GM12864 (cell line): ENCODE measurements around the gene BCAS4.

Experiments
- DNase-seq: peaks from one replicate; pipeline ENCODE4 v3.0.0-alpha.2; 2011; ENCODE audit warnings: low read depth
- H3K4me3 ChIP-seq: 2 replicates; pipeline ENCODE4 v1.5.1; 2011; ENCODE audit warnings: mild to moderate bottlenecking, low read depth, low read length, control low read depth
- CTCF ChIP-seq: IDR thresholded peaks from 2 replicates; pipeline ENCODE4 v1.5.1; 2011; ENCODE audit warnings: low read depth, mild to moderate bottlenecking, moderate library complexity, low read length, control low read depth, inconsistent platforms; ENCODE audit errors: missing control alignments

Gene BCAS4

GRCh38 chr20:50859161-50859560 is 64.3 kb downstream of the BCAS4 start:
- no peak for TF ChIP-seq CTCF
- H3K4me3 ChIP-seq = no peak overlapping the region
- no peak for DNase-seq

GRCh38 chr20:50861012-50861411 is 66.2 kb downstream of the BCAS4 start:
- DNase-seq = no peak
- no peak for TF ChIP-seq CTCF
- no peak overlapping the region for H3K4me3 ChIP-seq

GRCh38 chr20:50862546-50862945 is 67.7 kb downstream of the BCAS4 start:
- DNase-seq = no peak
- TF ChIP-seq CTCF = no peak
- H3K4me3 ChIP-seq = no peak overlapping the region

- no peak for TF ChIP-seq CTCF
- H3K4me3 ChIP-seq = no peak overlapping the region
- no peak for DNase-seq
These were observed 70.3 kb downstream of the BCAS4 start for GRCh38 chr20:50865114-50865513.

GRCh38 chr20:50865591-50865990 is 70.7 kb downstream of the BCAS4 start:
- no peak overlapping the region for H3K4me3 ChIP-seq
- TF ChIP-seq CTCF = no peak
- no peak for DNase-seq

- DNase-seq = no peak
- H3K4me3 ChIP-seq = no peak overlapping the region
- TF ChIP-seq CTCF = no peak
These were observed 71.3 kb downstream of the BCAS4 start for GRCh38 chr20:50866036-50866685.

- no peak for DNase-seq
- H3K4me3 ChIP-seq = no peak overlapping the region
- no peak for TF ChIP-seq CTCF
These were observed 72.0 kb downstream of the BCAS4 start for GRCh38 chr20:50866831-50867230.
